NCI-H146 treated with DMSO at 0.1 percent for 48 hours (cell line): ENCODE results near the gene ADAMTSL1.

ENCODE experiments used
- DNase-seq: peaks from one replicate; lab custom pipeline; 2025; ENCODE audit not compliant: unreplicated experiment; lab: John Stamatoyannopoulos, UW

Gene ADAMTSL1

GRCh38 chr9:18638371-18639249, 164.7 kb downstream of the ADAMTSL1 start:
- no peak for DNase-seq

- no peak for DNase-seq
Measured at GRCh38 chr9:18639911-18640310, 166.0 kb downstream of the ADAMTSL1 start.

- no peak for DNase-seq
Measured at GRCh38 chr9:18658804-18659705, 185.1 kb downstream of the ADAMTSL1 start.

- no peak for DNase-seq
Measured at GRCh38 chr9:18660001-18660400, 186.0 kb downstream of the ADAMTSL1 start.

GRCh38 chr9:18662320-18662719, 188.4 kb downstream of the ADAMTSL1 start:
- no peak for DNase-seq

- DNase-seq = no peak
Measured at GRCh38 chr9:18665947-18666346, 192.0 kb downstream of the ADAMTSL1 start.

- DNase-seq = no peak
Measured at GRCh38 chr9:18666348-18666747, 192.4 kb downstream of the ADAMTSL1 start.

- no peak for DNase-seq
Measured at GRCh38 chr9:18666986-18667772, 193.2 kb downstream of the ADAMTSL1 start.

GRCh38 chr9:18668944-18669343, 195.0 kb downstream of the ADAMTSL1 start:
- peak; percentile 57 for DNase-seq

- DNase-seq = no peak
Measured at GRCh38 chr9:18672706-18673105, 198.8 kb downstream of the ADAMTSL1 start.

- peak; percentile 48 for DNase-seq
Measured at GRCh38 chr9:18673179-18673578, 199.2 kb downstream of the ADAMTSL1 start.

GRCh38 chr9:18675332-18675731, 201.4 kb downstream of the ADAMTSL1 start:
- no peak for DNase-seq

GRCh38 chr9:18675973-18676372, 202.0 kb downstream of the ADAMTSL1 start:
- peak; percentile 76 for DNase-seq

- no peak for DNase-seq
Measured at GRCh38 chr9:18676525-18676924, 202.6 kb downstream of the ADAMTSL1 start.

- no peak for DNase-seq
Measured at GRCh38 chr9:18678821-18679590, 205.1 kb downstream of the ADAMTSL1 start.

GRCh38 chr9:18682907-18683306, 209.0 kb downstream of the ADAMTSL1 start:
- DNase-seq = no peak

GRCh38 chr9:18683312-18683711, 209.4 kb downstream of the ADAMTSL1 start:
- no peak for DNase-seq

GRCh38 chr9:18683851-18684250, 209.9 kb downstream of the ADAMTSL1 start:
- no peak for DNase-seq

- no peak for DNase-seq
Measured at GRCh38 chr9:18684593-18685317, 210.8 kb downstream of the ADAMTSL1 start.
